ENCODE data around the gene ANTXR2.

DNA sequence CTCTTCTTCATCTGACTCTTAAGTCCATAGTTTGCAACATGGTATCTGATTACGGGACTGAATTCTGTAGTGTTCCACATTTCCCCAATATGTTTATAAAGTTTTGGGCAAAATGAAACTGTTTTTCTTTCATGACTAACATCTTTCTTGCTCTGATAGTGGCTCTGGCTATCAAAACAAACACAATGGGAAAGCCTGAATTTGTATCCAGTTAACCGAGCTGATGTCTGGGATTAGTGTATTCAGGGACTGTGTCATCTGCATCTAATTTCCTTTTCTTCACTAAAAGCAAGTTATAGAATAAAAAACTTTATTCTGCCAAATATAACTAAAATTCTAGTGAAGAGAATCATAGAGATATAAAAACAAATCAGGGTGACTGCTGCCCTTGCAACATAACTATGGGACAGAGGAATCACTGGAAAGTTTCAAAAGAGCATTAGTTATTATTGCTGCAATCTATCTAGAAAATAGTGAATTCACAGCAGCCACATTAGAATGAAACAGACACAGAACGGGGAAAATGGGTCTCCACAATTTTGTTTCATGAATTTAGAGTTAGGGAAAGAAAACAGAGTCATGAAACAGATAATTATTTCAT, 61.3 kb downstream of the ANTXR2 start:
- no peak for TF ChIP-seq CEBPB (IDR thresholded peaks at IDR 0.05)
- no peak for TF ChIP-seq EGR1 (IDR thresholded peaks at IDR 0.05)
- no peak for TF ChIP-seq FOXM1 (IDR thresholded peaks at IDR 0.05; ENCODE audit: borderline replicate concordance, low read depth)
- TF ChIP-seq, protein P1, sequence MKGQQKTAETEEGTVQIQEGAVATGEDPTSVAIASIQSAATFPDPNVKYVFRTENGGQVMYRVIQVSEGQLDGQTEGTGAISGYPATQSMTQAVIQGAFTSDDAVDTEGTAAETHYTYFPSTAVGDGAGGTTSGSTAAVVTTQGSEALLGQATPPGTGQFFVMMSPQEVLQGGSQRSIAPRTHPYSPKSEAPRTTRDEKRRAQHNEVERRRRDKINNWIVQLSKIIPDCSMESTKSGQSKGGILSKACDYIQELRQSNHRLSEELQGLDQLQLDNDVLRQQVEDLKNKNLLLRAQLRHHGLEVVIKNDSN (IDR thresholded peaks at IDR 0.05) = no peak
- no peak for TF ChIP-seq EP300 (IDR thresholded peaks at IDR 0.05; ENCODE audit: borderline replicate concordance)

Measured in Ishikawa (cell line).